ENCODE results near the gene ORC4.

Gene ORC4

DNA sequence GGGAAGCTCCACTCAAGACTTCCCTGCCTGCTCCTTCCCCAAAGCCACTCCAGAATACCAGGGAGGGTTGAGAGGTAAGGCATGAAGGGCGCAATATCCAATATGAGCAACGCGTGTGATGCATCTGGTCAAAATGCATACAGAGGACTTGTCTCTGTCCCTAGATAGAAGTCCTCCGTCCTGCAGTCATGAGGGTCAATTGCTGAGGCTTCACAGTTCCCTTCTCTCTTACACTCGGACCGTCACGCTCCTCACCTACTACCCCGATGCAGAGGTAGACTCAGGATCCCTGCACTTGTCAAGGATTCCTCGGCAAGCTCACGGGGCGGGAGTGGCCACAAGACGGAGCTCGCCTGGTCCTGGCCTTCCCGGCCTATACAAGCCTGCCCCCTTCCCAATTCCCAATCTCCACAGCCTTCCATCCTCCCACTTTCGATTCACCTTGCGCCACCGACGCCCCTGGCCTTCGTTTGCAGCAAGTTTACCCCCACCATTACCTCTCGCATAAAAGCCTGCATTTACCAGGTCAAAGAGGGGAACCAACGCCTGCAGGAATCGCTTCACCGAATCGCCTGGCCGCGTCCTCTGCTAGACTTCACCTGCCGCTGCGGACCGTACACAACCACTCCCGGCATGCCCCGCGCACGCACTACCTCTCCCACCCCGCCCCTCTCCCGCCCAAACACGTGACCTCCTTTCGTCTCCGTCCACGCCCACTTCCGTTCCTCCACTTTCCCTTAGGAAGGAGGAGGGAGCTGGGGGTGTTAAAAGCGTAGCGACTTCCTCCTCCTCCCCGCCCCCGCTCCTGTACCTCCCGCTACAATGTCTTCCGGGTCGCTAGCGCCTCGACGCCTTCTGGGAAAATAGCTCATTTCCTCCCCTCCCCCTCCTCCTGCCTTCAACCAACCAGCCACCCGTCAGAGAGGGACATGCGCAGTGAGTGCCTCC lies at the start of gene ORC4:
ORC4 (minus strand) TSS at position 627 of the 948 bp plus-strand sequence. CDS start 44,779 bp downstream, outside the sequence.
- DNase-seq = peak; percentile 99

DNA sequence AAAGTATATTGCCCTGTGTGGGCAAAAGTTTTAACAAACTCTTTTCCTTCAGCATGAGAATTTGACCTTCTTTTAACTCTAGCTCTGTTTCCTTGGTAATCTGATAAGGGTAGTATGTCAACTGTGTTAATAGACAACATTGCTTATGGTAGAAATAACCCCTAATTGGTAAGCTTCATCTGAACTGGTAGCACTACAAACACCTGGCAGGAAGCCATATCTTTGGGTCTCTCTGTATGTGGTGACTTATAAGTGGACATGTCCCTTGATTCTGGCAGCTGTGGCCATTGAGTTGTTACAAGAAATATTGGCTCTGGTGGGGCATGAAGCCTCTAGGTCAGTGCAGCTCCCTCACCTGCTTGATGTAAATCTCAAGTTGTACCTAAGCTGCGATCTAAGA lies 47.3 kb upstream of the ORC4 start:
- no peak for DNase-seq

DNA sequence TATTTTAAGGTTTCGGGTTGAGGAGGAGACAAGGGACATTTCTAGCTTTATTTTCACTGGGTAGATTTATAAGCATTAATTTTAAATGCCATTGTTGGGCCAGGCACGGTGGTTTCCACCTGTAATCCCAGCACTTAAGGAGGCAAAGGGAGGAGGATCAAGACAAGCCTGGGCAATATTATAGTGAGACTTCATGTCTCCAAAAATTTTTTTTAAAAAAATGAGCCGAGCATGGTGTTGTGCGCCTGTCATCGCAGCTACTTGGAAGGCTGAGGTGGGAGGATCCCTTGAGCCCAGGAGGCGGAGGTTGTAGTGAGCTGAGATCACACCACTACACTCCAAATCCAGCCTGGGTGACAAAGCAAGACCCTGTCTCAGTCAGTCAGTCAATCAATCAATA lies 45.4 kb upstream of the ORC4 start:
- DNase-seq = no peak

DNA sequence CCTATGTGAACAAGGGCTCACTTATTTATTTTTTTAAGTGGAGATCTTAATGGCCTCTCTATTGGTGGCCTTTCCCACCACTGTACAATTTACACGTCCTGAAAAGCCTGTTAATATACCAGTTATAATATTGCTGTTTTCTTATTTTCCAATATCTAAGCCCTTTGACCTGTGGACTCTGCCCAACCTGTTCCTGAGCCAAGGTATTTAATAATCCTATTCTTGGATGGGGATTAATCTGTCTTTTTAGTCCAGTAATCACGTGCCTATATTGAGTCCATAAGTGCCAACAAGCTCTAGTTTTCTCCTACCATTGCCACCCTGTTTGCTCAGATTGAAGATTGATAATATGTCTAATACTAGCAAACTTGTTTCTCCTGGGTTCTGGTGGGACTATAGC lies 43.1 kb upstream of the ORC4 start:
- no peak for DNase-seq

DNA sequence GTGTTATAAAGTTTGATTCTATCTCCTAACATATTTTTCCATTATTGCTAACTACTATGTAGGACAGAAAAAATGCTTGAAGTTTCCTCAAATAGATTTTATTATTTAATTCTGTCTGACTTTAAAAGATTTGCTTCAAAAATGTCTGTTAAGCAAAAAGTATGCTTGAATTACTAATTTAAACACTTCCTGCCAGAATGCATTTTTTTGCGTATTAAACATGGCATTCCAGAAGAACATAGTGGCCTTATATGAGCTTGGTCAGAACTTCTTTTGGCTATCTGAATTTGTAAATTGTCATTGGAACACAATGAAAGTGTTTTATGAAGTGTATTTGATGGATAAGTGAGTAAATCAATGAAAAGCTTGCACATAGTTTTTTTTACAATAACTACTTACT lies 38.1 kb upstream of the ORC4 start:
- no peak for DNase-seq

DNA sequence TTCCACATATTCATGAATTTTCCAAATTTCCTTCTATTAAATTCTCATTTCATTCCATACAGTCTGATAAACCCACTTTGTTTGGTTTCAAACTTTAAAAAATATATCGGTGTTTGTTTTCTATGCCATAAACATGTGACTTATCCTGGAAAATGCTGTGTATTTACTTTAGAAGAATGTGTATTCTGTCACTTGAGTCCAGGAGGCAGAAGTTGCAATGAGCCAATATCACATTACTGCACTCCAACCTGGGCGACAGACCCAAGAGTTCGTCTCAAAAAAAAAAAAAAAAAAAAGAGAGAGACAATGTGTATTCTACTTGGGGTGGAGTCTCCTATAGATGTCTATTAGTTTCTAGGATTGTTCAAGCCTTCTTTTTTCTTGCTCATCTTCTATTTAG lies 32.1 kb upstream of the ORC4 start:
- no peak for DNase-seq

DNA sequence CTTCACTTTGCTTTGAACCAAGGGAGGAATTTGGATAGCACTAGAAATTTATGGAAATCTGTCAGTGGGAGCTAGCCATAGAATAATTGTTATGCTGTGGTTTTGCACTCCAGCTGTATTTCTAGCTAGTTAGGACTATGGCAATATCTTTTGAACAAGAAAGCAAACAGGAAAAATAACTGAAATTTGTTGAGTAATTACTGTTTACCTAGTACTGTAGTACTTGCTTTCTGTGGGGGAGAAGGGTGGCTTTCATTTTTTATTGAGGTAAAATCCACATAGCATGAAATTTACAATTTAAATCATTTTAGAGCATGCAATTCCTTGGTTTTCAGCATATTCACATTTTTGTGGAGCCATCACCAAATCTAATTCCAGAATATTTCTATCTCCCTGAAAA lies 28.7 kb upstream of the ORC4 start:
- DNase-seq = no peak

DNA sequence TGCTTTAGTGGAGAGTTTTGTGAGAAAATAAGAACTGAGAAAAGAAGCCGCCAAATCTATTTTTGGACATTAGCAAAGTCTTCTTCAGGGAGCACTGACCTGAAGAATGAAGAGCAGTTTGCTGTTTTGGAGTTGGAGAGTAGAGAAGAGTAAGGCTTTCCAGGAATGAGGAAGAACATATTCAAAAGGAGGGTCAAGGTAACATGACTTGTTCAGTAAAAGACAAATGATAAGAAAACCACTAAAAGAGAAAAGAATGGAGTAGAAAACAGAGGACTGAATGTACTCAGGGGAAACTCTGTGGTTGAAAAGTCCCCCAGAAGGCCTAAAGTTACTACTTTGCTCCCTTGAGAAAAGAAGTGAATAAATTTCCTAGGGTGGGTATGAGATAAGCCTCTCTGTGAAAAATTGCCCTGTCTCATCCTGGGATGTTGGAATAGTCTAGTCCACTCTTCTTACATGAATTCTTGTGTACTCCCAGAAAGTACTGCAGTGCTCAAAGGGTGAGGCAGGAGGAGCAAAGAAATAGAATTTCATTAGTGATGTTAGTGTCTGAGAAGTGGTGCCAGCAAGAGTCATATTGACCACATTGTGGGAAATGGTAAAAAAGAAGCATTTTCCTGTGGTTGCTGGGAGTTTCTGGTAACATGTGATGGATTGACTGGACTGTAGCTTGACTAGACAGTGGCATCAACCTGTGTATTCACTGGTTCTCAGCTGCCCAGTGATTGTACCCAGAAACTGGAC lies 28.1 kb upstream of the ORC4 start:
- DNase-seq = peak; percentile 16

DNA sequence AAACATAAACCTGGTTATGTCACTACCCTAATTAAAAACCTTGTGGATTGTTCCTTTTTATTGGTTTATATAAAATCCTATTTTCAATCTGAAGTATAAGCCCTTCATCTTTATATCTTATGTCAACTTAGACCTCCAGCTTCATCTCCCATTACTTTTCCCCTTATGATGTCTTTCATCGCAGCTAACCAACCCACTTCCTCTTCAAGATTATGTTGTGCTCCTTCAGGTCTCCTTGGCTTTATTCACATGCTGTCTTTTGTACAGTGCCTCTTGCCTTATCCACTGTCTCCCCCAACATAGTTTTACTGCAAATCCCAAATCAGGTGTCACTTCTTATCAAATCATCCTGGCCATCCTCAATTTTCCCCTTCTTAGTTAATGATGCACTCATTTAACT lies 26.3 kb upstream of the ORC4 start:
- no peak for DNase-seq

DNA sequence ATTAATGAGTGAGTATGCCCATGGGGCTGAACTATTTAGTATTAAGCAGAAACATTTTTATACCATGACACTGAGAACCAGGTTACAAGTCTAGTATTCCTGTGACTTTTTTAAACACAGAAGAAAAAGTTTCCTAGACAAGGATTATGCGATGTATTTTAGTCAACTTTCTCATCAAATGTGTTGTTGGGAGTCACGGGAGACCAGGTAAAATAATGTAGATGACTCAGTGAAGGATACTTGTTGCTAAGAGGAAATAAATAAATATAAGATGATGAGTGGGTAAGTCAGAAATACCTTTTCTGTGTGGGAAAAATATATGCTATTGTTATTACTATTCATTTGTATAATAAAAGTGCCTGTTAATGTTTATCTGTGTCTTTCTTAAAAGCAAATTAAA lies 23.8 kb upstream of the ORC4 start:
- no peak for DNase-seq

DNA sequence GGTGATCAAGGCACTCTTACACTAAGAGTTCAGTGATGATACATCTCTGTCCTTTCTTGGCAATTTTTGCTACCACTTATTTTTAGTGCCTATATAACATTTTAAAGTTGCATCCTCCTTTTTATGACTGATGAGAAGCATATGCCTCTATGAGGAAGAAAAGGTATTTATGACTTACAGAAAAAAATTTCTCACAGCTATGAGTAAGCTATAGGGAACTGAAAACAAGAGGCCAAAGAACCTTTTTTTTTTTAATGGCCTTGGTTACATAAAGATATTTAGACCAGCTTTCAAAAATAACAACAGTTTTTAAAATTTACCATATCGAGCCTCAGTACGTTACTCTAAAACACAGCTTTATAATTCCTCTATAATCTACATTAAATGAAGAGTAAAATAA lies 21.7 kb upstream of the ORC4 start:
- DNase-seq = no peak

DNA sequence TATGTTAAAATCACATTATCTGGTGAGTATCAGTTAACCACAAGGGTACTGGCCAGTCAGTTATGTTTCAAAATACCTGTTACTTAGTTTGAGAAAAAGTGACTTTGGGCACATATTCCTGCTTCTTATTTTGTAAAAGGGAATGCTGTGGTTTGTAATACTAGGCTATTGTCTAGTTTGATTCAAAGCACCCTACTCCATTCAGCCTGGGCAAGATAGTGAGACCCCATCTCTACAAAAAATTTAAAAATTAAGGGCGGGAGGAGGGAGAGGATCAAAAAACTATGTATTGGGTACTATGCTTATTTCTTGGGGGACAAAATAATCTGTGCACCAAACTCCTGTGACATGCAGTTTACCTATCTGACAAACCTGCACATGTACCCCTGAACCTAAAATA lies 19.2 kb upstream of the ORC4 start:
- no peak for DNase-seq

DNA sequence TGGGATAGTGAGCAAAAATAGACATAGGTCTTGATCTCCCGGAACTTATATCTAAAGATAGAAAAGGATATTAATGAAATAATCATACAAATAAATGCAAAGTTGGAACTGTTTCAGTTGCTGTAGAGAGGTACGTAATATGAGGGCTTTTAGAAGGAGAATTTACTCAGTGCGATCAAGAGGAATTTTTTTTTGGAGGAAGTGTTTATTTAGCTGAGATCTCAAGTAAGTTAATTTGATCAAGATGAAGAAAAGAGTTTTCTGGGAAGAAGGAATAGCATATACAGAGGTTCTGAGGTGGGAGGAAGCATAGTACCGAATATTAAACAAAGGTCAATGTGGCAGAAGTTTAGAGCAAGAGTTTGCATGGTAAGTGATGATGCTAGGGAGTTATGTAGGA lies 11.7 kb upstream of the ORC4 start:
- DNase-seq = no peak

DNA sequence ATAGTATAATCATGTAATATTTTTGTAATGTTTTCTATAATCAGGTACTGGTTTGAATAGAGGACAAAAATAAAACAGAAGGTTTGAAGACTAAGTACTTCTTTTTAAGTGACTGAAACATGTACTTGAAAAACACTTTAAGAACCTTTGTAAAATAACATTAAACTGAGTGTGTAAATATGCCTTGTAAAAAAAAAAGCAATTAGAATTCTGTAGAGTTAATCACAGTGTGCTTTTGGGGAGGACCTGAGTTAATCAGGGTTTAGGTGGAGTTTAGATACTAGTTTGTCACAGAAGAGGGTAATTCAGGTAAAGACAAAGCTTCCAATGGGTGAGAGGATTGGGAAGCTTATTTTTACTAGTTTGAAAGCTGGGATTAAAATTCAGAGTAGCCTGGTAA lies 10.6 kb upstream of the ORC4 start:
- DNase-seq = no peak

DNA sequence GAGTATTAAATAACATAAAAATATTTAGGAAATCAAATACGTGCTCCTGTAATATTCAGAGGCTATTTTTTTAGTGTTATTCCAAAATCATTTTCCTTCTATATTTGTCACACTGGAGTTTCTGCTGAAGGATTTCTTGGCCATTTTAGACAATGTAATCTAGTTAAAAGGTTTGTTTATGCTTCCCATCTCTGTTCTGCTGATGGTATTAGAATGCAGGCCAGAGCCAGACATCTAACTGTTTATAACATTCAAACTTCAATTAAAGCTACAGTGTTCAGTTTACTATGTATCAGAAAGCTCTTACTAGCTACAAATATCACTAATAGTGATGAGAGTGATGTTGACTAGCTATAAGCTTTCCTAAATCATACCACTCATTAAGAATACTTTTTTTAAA lies 8.2 kb upstream of the ORC4 start:
- no peak for DNase-seq

DNA sequence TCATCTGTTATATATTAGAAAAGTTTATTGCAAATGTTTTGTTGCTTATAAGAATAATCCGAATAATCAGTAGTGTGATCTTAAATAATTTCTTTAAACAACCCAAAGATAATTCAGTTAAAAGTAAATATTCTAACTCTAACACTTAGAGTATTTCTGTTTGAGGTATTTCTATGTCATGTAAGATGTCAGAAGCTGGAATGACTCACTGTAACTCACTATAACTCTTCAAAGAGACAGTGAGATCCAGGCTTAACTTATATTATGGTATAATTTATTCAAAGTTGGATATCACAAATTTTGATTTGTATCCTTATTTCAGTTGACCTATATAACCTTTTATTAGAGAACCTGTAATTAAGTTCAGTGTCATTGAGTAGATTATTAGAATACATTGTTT lies 7.3 kb upstream of the ORC4 start:
- DNase-seq = no peak

DNA sequence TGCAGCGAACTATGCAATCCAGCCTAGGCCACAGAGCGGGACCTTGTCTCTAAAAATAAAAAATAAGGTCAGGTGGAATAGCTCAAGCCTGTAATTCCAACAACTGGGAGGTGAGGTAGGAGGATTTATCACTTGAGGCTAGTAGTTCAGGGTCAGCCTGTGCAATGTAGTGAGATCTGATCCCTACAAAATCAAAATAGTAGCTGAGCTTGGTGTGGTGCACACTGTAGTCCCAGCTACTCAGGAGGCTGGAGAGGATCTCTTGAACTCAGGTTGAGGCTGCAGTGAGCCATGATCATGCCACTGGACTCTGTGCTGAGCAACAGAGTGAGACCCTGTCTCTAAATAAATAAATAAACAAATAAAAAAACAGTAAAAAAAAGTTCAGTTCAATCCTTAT lies 6.0 kb upstream of the ORC4 start:
- DNase-seq = no peak

DNA sequence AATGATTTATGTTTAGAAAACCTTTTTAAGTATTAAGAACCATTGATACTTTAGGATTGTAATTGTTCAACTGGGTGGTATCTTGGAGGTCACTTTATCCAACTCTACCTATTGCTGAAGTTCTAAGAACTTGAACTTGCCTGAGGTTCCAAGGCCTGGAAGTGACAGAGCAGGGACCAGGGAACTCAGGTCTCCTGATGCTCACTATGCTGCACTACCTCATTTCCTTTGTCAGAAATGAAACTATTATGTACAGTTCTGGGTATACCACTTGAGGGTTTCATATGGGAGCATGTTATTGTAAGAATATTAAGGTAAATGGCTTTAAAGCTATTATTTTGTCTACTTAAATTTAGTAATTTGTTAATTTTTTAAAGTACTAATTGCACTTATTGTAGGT lies 3.3 kb upstream of the ORC4 start:
- no peak for DNase-seq

DNA sequence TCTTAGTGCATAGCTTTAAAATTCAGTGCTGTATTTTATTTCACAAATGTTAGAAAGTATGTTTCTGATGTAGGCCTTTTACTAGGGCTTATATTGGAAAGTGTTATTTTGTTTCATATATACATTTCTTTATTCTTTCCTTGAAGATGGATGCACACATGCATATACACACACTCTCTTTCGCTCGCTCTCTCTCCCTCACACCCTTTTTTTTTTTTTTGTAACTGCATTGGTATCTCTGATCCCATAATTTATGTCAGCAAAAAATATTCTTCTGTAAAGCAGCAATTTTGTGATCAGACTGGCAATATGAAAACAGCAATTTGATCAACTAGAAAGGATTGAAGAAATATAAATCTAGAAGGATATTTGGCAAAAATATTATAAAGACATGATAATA lies 2.3 kb upstream of the ORC4 start:
- DNase-seq = no peak

DNA sequence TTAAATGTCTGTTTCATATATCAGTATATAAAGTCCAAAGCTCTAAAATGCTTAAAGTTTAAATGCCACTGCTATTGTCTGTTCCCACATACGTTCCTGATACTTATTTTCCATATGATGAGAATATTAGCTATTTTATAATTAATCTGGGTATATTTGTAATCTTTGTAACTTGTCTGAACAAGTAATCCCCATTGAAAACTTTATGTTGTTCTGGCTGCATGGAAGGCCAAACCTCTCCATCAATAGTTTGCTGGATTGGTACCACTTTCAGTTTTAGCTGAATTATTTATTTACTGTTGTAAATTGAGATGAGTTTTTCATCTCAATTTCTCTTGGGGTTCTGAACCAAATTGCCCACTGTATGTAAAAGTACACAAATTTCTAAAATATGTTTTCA lies 1.8 kb upstream of the ORC4 start:
- DNase-seq = no peak

DNA sequence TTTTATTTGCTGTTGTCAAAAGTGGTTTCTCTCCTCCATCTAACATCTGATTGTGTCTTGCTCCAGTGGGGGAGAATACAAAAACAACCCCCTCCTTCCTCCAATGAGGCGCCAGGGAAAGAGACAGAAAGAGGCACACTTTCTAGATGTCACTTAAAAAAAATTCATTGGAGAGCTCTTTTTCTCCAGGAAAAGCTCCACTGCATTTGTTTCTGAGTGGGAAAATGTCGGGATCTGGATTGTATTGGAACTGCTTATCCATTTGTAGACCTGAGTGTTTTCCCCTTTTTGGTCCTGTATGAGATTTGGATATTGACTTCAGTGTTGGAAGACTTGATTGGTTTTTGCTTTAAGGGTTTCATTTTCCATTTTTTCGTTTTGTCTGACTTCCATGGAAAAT lies 1.3 kb upstream of the ORC4 start:
- DNase-seq = no peak

DNA sequence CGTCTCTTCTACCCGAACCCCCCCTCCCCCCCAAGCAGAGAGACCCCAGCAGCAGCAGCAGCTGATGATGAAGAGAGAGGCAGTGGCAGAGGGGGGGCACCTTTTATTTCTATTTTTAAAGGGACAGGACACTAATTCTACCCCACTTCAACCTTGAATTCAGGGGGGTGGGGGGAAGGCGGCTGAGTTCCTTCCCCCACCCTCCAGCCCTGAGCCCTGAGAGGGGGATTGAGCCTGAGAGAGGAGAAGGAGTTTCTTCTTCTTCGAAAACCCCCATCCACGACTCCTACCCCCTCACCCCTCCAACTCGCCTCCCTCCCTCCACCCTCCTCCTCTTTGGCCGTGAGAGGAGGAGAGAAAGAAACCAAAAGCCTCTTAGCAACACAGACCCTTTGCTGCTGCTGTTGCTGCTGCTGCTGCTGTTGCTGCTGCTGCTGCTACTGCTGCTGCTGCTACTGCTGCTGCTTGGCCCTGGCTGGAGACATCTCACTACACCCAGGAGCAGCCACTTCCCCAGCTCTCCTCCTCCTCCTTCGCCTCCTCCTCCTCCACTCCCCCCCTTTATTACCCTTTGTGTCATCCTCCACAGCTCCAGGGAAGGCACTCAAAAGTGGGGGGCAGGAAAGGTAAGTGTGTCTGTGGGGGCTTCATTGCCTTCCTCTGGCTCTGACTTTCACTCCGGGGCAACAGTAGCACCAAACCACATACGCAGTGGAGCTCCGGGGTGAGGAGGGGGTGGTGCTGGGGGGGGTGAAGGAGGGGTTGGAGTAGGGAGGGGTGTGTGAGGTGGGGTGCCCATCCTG lies 723 bp upstream of the ORC4 start, which contains the start of gene MBD5:
MBD5 (plus strand) TSS at position 33 of the 803 bp plus-strand sequence.
- DNase-seq = peak; percentile 55

DNA sequence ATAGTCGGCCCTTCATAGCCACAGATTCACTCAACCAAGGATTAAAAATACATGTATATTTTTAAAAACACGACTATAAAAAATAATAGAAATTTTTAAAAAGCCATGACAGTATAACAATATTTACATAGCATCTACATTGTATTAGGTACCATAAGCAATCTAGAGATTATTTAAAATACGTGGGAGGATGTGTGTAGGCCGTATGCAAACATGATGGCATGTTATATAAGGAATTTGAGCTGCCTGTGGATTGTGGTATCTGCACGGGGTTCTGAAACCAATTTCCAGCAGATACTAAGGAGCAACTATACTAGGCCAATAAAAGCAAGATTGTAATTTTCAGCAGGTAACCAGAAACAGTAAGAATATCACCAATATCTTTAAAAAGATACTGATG lies 5.9 kb downstream of the ORC4 start:
- DNase-seq = no peak

All from GDM1 (cell line).